Loucy (cell line): ENCODE measurements around the gene SPHK2.

ENCODE experiments used
- EZH2phosphoT487 ChIP-seq: fragments of 200-600 bp; IDR thresholded peaks from 2 replicates; pipeline ENCODE4 v1.6.1; 2018; ENCODE audit warnings: antibody characterized with exemption, mild to moderate bottlenecking, moderate library complexity, borderline replicate concordance
- TF ChIP-seq, protein P1 (sequence below): fragments of 200-600 bp; sonication (generic); conservative IDR thresholded peaks from 2 replicates; pipeline ENCODE4 v1.5.1; 2014; ENCODE audit warnings: mild to moderate bottlenecking, antibody characterized with exemption, low read length

GRCh38 chr19:48668332-48668731, 49.0 kb downstream of the SPHK2 start:
- TF ChIP-seq, protein P1, sequence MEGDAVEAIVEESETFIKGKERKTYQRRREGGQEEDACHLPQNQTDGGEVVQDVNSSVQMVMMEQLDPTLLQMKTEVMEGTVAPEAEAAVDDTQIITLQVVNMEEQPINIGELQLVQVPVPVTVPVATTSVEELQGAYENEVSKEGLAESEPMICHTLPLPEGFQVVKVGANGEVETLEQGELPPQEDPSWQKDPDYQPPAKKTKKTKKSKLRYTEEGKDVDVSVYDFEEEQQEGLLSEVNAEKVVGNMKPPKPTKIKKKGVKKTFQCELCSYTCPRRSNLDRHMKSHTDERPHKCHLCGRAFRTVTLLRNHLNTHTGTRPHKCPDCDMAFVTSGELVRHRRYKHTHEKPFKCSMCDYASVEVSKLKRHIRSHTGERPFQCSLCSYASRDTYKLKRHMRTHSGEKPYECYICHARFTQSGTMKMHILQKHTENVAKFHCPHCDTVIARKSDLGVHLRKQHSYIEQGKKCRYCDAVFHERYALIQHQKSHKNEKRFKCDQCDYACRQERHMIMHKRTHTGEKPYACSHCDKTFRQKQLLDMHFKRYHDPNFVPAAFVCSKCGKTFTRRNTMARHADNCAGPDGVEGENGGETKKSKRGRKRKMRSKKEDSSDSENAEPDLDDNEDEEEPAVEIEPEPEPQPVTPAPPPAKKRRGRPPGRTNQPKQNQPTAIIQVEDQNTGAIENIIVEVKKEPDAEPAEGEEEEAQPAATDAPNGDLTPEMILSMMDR = no peak
- no peak for TF ChIP-seq EZH2phosphoT487
